Nephron progenitor cell (in vitro differentiated cells): ENCODE results near the gene EFNB2.

Source experiments
- DNase-seq: peaks from one replicate; pipeline ENCODE4 v3.0.0; 2021
- H3K27ac Mint-ChIP-seq: 2 replicates; pipeline ENCODE4 v1.8.0; 2021; ENCODE audit warnings: mild to moderate bottlenecking, moderate library complexity, mixed read lengths
- H3K27me3 Mint-ChIP-seq: 2 replicates; pipeline ENCODE4 v1.8.0; 2021; ENCODE audit warnings: mild to moderate bottlenecking, low read depth, mixed read lengths; ENCODE audit not compliant: poor library complexity
- H3K36me3 Mint-ChIP-seq: 2 replicates; pipeline ENCODE4 v1.8.0; 2021; ENCODE audit warnings: low read depth, mixed read lengths
- H3K4me1 Mint-ChIP-seq: 2 replicates; pipeline ENCODE4 v1.8.0; 2021; ENCODE audit warnings: mixed read lengths
- H3K4me3 Mint-ChIP-seq: 2 replicates; pipeline ENCODE4 v1.8.0; 2021; ENCODE audit warnings: mild to moderate bottlenecking, moderate library complexity, mixed read lengths
- H3K9me3 Mint-ChIP-seq: 2 replicates; pipeline ENCODE4 v1.8.0; 2021; ENCODE audit warnings: mild to moderate bottlenecking, moderate library complexity, mixed read lengths
- TF ChIP-seq, protein P1 (sequence below): fragments of 200-600 bp; sonication (generic); IDR thresholded peaks from 2 replicates; pipeline ENCODE4 v1.5.0; 2021; ENCODE audit warnings: antibody characterized with exemption

The EFNB2 gene

DNA sequence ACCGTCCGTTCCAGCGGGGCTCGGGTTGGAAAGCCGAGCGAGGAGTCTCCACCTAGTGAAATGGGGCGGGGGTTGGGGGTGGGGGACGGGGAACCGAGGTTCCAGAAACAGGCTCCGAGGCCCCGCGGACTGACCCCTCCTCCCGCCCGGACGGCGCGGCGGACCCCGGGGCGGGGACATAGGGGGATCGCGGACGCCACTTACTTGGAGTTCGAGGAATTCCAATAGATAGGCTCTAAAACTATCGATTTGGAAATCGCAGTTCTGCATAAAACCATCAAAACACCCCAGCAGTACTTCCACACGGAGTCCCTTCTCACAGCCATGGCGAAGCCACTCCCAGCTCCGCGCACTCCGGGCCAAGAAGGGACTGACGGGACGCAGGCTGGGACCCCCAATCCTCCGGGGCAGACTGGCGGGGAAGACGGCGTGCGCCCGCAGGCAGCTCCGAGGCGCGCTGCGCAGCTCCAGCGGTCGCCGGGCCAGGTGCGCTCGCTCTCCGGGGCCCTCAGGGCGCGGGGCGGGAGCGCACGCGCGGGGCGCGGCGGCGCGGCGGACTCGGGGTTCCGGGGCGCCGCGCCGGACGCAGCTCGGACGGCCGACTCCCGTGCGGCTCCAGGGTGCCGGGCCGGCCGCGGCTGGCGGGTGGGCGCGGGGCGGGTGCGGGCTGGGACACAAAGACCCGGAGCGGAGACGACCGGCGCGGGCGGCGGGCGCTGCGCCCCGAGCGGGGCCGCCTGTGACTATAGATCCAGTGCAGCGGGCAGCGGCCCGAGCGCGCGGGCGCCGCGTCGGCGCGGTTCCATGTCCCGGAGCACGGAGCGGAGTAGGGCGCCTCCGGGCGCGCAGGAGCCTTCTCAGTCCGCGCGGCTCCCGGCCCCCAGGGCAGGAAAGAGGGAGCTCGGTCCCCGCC lies 567 bp downstream of the EFNB2 start:
- Mint-ChIP-seq H3K4me3 (peak overlapping the region; percentile 94), H3K27ac (peak overlapping the region; percentile 96), H3K4me1 (peaks cover 43% of the 10 kb centered on the region), H3K36me3 (no peaks in the 10 kb centered on the region), H3K9me3 (no peaks in the 10 kb centered on the region), H3K27me3 (no peaks in the 10 kb centered on the region)
- DNase-seq: peak; percentile 53
- TF ChIP-seq, protein P1, sequence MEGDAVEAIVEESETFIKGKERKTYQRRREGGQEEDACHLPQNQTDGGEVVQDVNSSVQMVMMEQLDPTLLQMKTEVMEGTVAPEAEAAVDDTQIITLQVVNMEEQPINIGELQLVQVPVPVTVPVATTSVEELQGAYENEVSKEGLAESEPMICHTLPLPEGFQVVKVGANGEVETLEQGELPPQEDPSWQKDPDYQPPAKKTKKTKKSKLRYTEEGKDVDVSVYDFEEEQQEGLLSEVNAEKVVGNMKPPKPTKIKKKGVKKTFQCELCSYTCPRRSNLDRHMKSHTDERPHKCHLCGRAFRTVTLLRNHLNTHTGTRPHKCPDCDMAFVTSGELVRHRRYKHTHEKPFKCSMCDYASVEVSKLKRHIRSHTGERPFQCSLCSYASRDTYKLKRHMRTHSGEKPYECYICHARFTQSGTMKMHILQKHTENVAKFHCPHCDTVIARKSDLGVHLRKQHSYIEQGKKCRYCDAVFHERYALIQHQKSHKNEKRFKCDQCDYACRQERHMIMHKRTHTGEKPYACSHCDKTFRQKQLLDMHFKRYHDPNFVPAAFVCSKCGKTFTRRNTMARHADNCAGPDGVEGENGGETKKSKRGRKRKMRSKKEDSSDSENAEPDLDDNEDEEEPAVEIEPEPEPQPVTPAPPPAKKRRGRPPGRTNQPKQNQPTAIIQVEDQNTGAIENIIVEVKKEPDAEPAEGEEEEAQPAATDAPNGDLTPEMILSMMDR: no peak

GRCh38 chr13:106533943-106534638 lies 1.4 kb downstream of the EFNB2 start:
- H3K4me1 Mint-ChIP-seq: peaks cover 51% of the 10 kb centered on the region
- no peaks in the 10 kb centered on the region for H3K27me3 Mint-ChIP-seq
- H3K9me3 Mint-ChIP-seq: no peaks in the 10 kb centered on the region
- H3K4me3 Mint-ChIP-seq: peak overlapping the region; percentile 98
- peak overlapping the region; percentile 96 for H3K27ac Mint-ChIP-seq
- H3K36me3 Mint-ChIP-seq: no peaks in the 10 kb centered on the region
- peak; percentile 52 for DNase-seq
- TF ChIP-seq, protein P1: no peak

DNA sequence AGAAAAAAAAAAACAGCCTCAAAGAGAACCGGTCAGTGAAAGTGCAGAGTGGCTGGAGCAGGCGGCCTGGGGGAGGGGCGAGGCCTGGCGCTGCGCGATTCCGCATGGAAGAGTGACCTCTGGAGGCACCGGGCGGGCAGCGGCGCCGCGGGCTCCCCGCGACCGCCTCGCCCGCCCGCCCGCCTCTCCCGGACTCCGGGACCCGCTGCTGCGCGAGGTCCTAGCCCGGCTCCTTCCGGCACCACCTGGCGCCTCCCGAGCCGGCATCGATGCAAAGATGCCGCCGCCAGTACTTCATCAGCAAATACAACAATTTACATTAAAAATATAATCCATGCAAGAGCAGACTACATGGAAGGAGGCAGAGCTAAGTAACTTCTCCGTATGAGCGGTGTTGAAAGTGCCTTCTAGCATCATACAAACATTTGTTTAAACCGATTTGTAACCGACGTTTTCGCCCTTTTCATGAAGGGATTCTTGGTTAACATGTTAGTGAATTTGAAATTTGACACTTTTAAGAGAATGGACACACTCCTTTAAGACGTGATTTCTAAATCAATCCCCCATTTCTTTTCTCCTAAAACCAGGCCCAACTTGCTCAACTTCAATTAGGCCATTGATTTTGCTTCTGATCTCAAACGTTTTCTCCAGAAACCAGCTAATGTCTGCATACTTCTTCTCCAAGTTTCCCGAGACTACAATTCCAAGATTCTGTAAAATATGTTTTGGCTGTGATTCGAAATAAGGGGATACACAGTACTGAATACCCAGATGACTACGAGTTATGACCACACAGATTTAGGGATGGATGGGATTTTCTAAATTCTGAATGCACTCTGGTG lies 2.1 kb downstream of the EFNB2 start:
- peak overlapping the region; percentile 93 for H3K27ac Mint-ChIP-seq
- H3K27me3 Mint-ChIP-seq: no peaks in the 10 kb centered on the region
- H3K9me3 Mint-ChIP-seq: no peaks in the 10 kb centered on the region
- peak overlapping the region; percentile 98 for H3K4me3 Mint-ChIP-seq
- no peaks in the 10 kb centered on the region for H3K36me3 Mint-ChIP-seq
- peak; percentile 91 for DNase-seq
- TF ChIP-seq, protein P1: peak; percentile 57
- peaks cover 58% of the 10 kb centered on the region for H3K4me1 Mint-ChIP-seq

- DNase-seq: no peak
- Mint-ChIP-seq H3K36me3 (no peaks in the 10 kb centered on the region), H3K9me3 (no peaks in the 10 kb centered on the region), H3K27me3 (no peaks in the 10 kb centered on the region), H3K4me1 (peaks cover 68% of the 10 kb centered on the region), H3K27ac (peak overlapping the region; percentile 45), H3K4me3 (peak overlapping the region; percentile 98)
- TF ChIP-seq, protein P1: no peak
Measured at GRCh38 chr13:106532111-106532929, 3.1 kb downstream of the EFNB2 start.

- no peak for DNase-seq
- H3K4me3 Mint-ChIP-seq: peak overlapping the region; percentile 98
- H3K27me3 Mint-ChIP-seq: peaks cover 7% of the 10 kb centered on the region
- peaks cover 9% of the 10 kb centered on the region for H3K36me3 Mint-ChIP-seq
- peaks cover 73% of the 10 kb centered on the region for H3K4me1 Mint-ChIP-seq
- TF ChIP-seq, protein P1: no peak
- peak overlapping the region; percentile 69 for H3K27ac Mint-ChIP-seq
- no peaks in the 10 kb centered on the region for H3K9me3 Mint-ChIP-seq
Measured at GRCh38 chr13:106530980-106531481, 4.4 kb downstream of the EFNB2 start.
